H9 (cell line): ENCODE results near the gene SCARF1. TPM values are rescaled to one million over a fixed set of nuclear protein-coding genes. Genes with fewer than 3 reads are reported as not detected.

Experiments
- DNase-seq: peaks from one replicate; pipeline ENCODE4 v3.0.0-alpha.2; 2017
- H2AFZ ChIP-seq: one replicate; pipeline ENCODE4 v1.6.1; 2013; ENCODE audit warnings: mild to moderate bottlenecking, low read length, control low read depth, moderate library complexity
- H2AK5ac ChIP-seq: 2 replicates; pipeline ENCODE4 v1.6.1; 2013; ENCODE audit warnings: low read length, control low read depth, mixed read lengths; ENCODE audit not compliant: insufficient read length
- H2BK120ac ChIP-seq: one replicate; pipeline ENCODE4 v1.6.1; 2013; ENCODE audit warnings: low read depth, mild to moderate bottlenecking, low read length, control low read depth, inconsistent platforms; ENCODE audit not compliant: poor library complexity, severe bottlenecking
- H2BK12ac ChIP-seq: 2 replicates; pipeline ENCODE4 v1.6.1; 2013; ENCODE audit warnings: low read length, control low read depth, mixed read lengths, low read depth; ENCODE audit not compliant: insufficient read length
- H2BK15ac ChIP-seq: 2 replicates; pipeline ENCODE4 v1.6.1; 2013; ENCODE audit warnings: low read depth, low read length, control low read depth
- H2BK20ac ChIP-seq: one replicate; pipeline ENCODE4 v1.6.1; 2013; ENCODE audit warnings: low read depth, mild to moderate bottlenecking, low read length, control low read depth, inconsistent platforms; ENCODE audit not compliant: poor library complexity, severe bottlenecking
- H2BK5ac ChIP-seq: 2 replicates; pipeline ENCODE4 v1.6.1; 2013; ENCODE audit warnings: low read length, control low read depth, mixed read lengths; ENCODE audit not compliant: insufficient read length
- H3K14ac ChIP-seq: 2 replicates; pipeline ENCODE4 v1.6.1; 2013; ENCODE audit warnings: low read length, control low read depth; ENCODE audit not compliant: insufficient read depth
- H3K18ac ChIP-seq: 2 replicates; pipeline ENCODE4 v1.6.1; 2013; ENCODE audit warnings: low read depth, mild to moderate bottlenecking, mixed read lengths, low read length, control low read depth; ENCODE audit not compliant: insufficient read length
- H3K23ac ChIP-seq: 2 replicates; pipeline ENCODE4 v1.6.1; 2013; ENCODE audit warnings: low read length, control low read depth, mixed read lengths, low read depth; ENCODE audit not compliant: insufficient read length
- H3K23me2 ChIP-seq: 2 replicates; pipeline ENCODE4 v1.6.1; 2013; ENCODE audit warnings: low read depth, mild to moderate bottlenecking, mixed read lengths, low read length, control low read depth; ENCODE audit not compliant: insufficient read length, poor library complexity, severe bottlenecking
- H3K27ac ChIP-seq: 2 replicates; pipeline ENCODE4 v1.5.1; 2013; ENCODE audit warnings: low read length, control low read depth, mixed read lengths, low read depth; ENCODE audit not compliant: insufficient read length
- H3K27me3 ChIP-seq: 2 replicates; pipeline ENCODE4 v1.6.1; 2013; ENCODE audit warnings: low read length, control low read depth, inconsistent platforms; ENCODE audit not compliant: insufficient read depth
- H3K4ac ChIP-seq: 2 replicates; pipeline ENCODE4 v1.6.1; 2013; ENCODE audit warnings: low read depth, mild to moderate bottlenecking, control low read depth, inconsistent platforms, low read length, moderate library complexity
- H3K4me1 ChIP-seq: 2 replicates; pipeline ENCODE4 v1.6.1; 2013; ENCODE audit warnings: low read length, control low read depth, inconsistent platforms; ENCODE audit not compliant: insufficient read depth
- H3K4me2 ChIP-seq: 2 replicates; pipeline ENCODE4 v1.6.1; 2013; ENCODE audit warnings: low read length, control low read depth, mixed read lengths; ENCODE audit not compliant: insufficient read length, insufficient read depth
- H3K56ac ChIP-seq: 2 replicates; pipeline ENCODE4 v1.6.1; 2013; ENCODE audit warnings: low read depth, mild to moderate bottlenecking, mixed read lengths, low read length, control low read depth; ENCODE audit not compliant: insufficient read length
- H3K79me1 ChIP-seq: 2 replicates; pipeline ENCODE4 v1.6.1; 2013; ENCODE audit warnings: low read depth, mild to moderate bottlenecking, moderate library complexity, low read length, control low read depth, inconsistent platforms; ENCODE audit not compliant: insufficient read depth, poor library complexity, severe bottlenecking
- H3K79me2 ChIP-seq: 2 replicates; pipeline ENCODE4 v1.6.1; 2013; ENCODE audit warnings: low read length, control low read depth, inconsistent platforms; ENCODE audit not compliant: insufficient read depth
- H3K9ac ChIP-seq: 2 replicates; pipeline ENCODE4 v1.6.1; 2013; ENCODE audit warnings: low read length, control low read depth, mixed read lengths; ENCODE audit not compliant: insufficient read length; ENCODE audit errors: extremely low read depth
- H3K9me3 ChIP-seq: one replicate; pipeline ENCODE4 v1.6.1; 2013; ENCODE audit warnings: low read depth, low read length, inconsistent platforms; ENCODE audit not compliant: control insufficient read depth
- H3T11ph ChIP-seq: one replicate; pipeline ENCODE4 v1.6.1; 2013; ENCODE audit warnings: mild to moderate bottlenecking, low read length, control low read depth, inconsistent platforms
- H4K20me1 ChIP-seq: one replicate; pipeline ENCODE4 v1.6.1; 2013; ENCODE audit not compliant: control insufficient read depth, insufficient read length, insufficient read depth
- H4K5ac ChIP-seq: 2 replicates; pipeline ENCODE4 v1.6.1; 2013; ENCODE audit warnings: low read depth, mild to moderate bottlenecking, mixed read lengths, low read length, control low read depth; ENCODE audit not compliant: insufficient read length
- H4K8ac ChIP-seq: replicated peaks from 2 replicates; pipeline ENCODE4 v1.6.1; 2013; ENCODE audit warnings: low read length, control low read depth, mixed read lengths, low read depth; ENCODE audit not compliant: insufficient read length
- H4K91ac ChIP-seq: 2 replicates; pipeline ENCODE4 v1.6.1; 2013; ENCODE audit warnings: low read depth, mild to moderate bottlenecking, moderate library complexity, mixed read lengths, low read length, control low read depth; ENCODE audit not compliant: insufficient read length
- H3K27ac Mint-ChIP-seq, 3 experiments: 2 replicates in 2 of 3; 3 replicates in 1 of 3; pipeline ENCODE4 v1.8.0; 2020 to 2021; ENCODE audit warnings: mixed read lengths in 3 of 3, mild to moderate bottlenecking in 1 of 3, moderate library complexity in 1 of 3
- H3K27me3 Mint-ChIP-seq: 2 replicates; pipeline ENCODE4 v1.8.0; 2021; ENCODE audit warnings: low read depth, mild to moderate bottlenecking, moderate library complexity, mixed read lengths
- H3K36me3 Mint-ChIP-seq, 3 experiments: 2 replicates in 2 of 3; 3 replicates in 1 of 3; pipeline ENCODE4 v1.8.0; 2020 to 2021; ENCODE audit warnings: low read depth in 3 of 3, mixed read lengths in 3 of 3; ENCODE audit not compliant: insufficient read depth in 1 of 3
- H3K4me1 Mint-ChIP-seq, 2 experiments: 2 replicates each; pipeline ENCODE4 v1.8.0; 2020; ENCODE audit warnings: mixed read lengths in 2 of 2
- H3K4me3 Mint-ChIP-seq, 2 experiments: 2 replicates in 1 of 2; 3 replicates in 1 of 2; pipeline ENCODE4 v1.8.0; 2020 to 2021; ENCODE audit warnings: mild to moderate bottlenecking in 2 of 2, mixed read lengths in 2 of 2, moderate library complexity in 1 of 2
- H3K9me3 Mint-ChIP-seq, 2 experiments: 2 replicates in 1 of 2; 3 replicates in 1 of 2; pipeline ENCODE4 v1.8.0; 2020; ENCODE audit warnings: mild to moderate bottlenecking in 2 of 2, mixed read lengths in 2 of 2, moderate library complexity in 1 of 2
- WGBS: extraction: QIAGEN DNeasy Blood & Tissue Kit; methylation state at CpG from one replicate; pipeline ENCODE4 v1.1.7; 2013; ENCODE audit warnings: missing lambda C conversion rate, low lambda C conversion rate, mixed read lengths; ENCODE audit not compliant: insufficient read length; ENCODE audit errors: extremely low coverage; 5-methylcytosine and 5-hydroxymethylcytosine counted together
- total RNA-seq: library from RNA; stranded (reverse); gene quantifications from 2 replicates; pipeline ENCODE4 v1.2.1, GENCODE V29; 2021
- TF ChIP-seq, protein P1 (sequence below): fragments of 200-600 bp; sonication (generic); conservative IDR thresholded peaks from 3 replicates; pipeline ENCODE4 v1.8.0; 2021; ENCODE audit warnings: antibody characterized with exemption, mild to moderate bottlenecking

SCARF1 gene
- total RNA-seq, 1 experiment from 2014 or later = 2.4 TPM

DNA sequence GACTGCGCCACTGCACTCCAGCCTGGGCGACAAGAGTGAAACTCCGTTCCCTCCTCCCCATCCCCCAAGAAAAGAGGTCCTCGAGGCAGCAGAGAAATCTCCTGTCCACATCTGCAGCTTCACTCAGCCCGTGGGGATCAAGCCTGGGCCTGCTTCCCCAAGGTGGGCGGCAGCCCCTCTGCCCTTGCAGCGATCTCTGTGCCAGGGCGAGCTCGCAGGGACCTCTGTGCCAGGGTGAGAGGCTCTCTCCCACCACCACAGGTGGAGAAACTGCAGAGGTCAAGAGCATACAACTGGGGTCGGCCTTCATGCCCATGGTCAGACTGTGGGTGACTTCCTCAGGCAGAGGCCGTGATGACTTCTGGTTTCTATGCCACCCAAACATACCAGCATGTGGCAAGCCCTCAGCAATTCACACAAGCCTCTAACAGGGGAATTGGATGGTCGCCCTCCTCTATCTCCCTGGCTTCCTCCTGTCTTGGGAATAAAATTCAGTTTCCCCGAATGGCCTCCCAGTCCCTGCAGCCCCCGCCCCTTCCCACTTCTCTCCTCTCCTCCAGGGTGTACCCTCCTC is 22.4 kb downstream of the SCARF1 start:
- no peak overlapping the region for H3K9ac ChIP-seq
- H3T11ph ChIP-seq = no peak overlapping the region
- no peak overlapping the region for H2AK5ac ChIP-seq
- H2BK12ac ChIP-seq = no peak overlapping the region
- H2AFZ ChIP-seq = no peak overlapping the region
- no peak overlapping the region for H2BK120ac ChIP-seq
- H3K4ac ChIP-seq = no peak overlapping the region
- H4K5ac ChIP-seq = no peak overlapping the region
- no peaks in the 10 kb centered on the region for H3K27me3 ChIP-seq
- no peaks in the 10 kb centered on the region for H3K9me3 ChIP-seq
- no peak overlapping the region for H3K18ac ChIP-seq
- Mint-ChIP-seq H3K4me1 (peaks cover 27 to 28% of the 10 kb centered on the region in 2 experiments), H3K36me3 (peaks cover 0 to 5% (median 5%) of the 10 kb centered on the region in 3 experiments; a peak in 5 of 7 replicates), H3K4me3 (no peak overlapping the region), H3K27me3 (no peaks in the 10 kb centered on the region; the same call in 1 of the 2 replicates), H3K27ac (no peak overlapping the region), H3K9me3 (no peaks in the 10 kb centered on the region)
- H3K23me2 ChIP-seq = peaks cover 4% of the 10 kb centered on the region
- H4K91ac ChIP-seq = no peak overlapping the region
- no peak overlapping the region for H3K56ac ChIP-seq
- H4K8ac ChIP-seq = no peak overlapping the region
- H2BK5ac ChIP-seq = no peak overlapping the region
- no peak for DNase-seq
- no peak overlapping the region for H2BK15ac ChIP-seq
- H3K4me2 ChIP-seq = no peak overlapping the region
- no peaks in the 10 kb centered on the region; the same call in 1 of the 2 replicates for H3K4me1 ChIP-seq
- TF ChIP-seq, protein P1, sequence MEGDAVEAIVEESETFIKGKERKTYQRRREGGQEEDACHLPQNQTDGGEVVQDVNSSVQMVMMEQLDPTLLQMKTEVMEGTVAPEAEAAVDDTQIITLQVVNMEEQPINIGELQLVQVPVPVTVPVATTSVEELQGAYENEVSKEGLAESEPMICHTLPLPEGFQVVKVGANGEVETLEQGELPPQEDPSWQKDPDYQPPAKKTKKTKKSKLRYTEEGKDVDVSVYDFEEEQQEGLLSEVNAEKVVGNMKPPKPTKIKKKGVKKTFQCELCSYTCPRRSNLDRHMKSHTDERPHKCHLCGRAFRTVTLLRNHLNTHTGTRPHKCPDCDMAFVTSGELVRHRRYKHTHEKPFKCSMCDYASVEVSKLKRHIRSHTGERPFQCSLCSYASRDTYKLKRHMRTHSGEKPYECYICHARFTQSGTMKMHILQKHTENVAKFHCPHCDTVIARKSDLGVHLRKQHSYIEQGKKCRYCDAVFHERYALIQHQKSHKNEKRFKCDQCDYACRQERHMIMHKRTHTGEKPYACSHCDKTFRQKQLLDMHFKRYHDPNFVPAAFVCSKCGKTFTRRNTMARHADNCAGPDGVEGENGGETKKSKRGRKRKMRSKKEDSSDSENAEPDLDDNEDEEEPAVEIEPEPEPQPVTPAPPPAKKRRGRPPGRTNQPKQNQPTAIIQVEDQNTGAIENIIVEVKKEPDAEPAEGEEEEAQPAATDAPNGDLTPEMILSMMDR = no peak
- no peaks in the 10 kb centered on the region; the same call in 1 of the 2 replicates for H3K79me2 ChIP-seq
- H2BK20ac ChIP-seq = no peak overlapping the region
- H3K27ac ChIP-seq = no peak overlapping the region
- H3K14ac ChIP-seq = no peak overlapping the region
- H3K79me1 ChIP-seq = no peaks in the 10 kb centered on the region
- WGBS = no CpG with 5 or more reads among the region's 14 CpGs
- H4K20me1 ChIP-seq = no peaks in the 10 kb centered on the region
- no peak overlapping the region for H3K23ac ChIP-seq
